HepG2 (cell line): ENCODE measurements around the gene OR13C4.

ENCODE experiments used
- EP300 ChIP-seq, 3 experiments: sonication (generic) in 1 of 3; formaldehyde crosslinking in 1 of 3; IDR thresholded peaks; 2 replicates each; pipeline versions ENCODE4 v1.5.1 to v1.6.1; 2011 to 2020; ENCODE audit warnings: low read depth in 2 of 3, low read length in 2 of 3, borderline replicate concordance in 1 of 3, improper control_type of control experiment in 1 of 3, mild to moderate bottlenecking in 1 of 3, missing genetic modification reagents in 1 of 3, moderate library complexity in 1 of 3
- ETV6 ChIP-seq: sonication (generic); formaldehyde crosslinking; conservative IDR thresholded peaks from 2 replicates; pipeline ENCODE4 v1.4.0; 2020; ENCODE audit warnings: missing genetic modification reagents
- EZH2 ChIP-seq: conservative IDR thresholded peaks from 2 replicates; pipeline ENCODE4 v1.6.1; 2012; ENCODE audit warnings: mild to moderate bottlenecking, low read depth, low read length, moderate library complexity
- JUND ChIP-seq: sonication (generic); formaldehyde crosslinking; IDR thresholded peaks from 2 replicates; pipeline ENCODE4 v1.8.0; 2022; ENCODE audit warnings: mild to moderate bottlenecking, missing genetic modification reagents
- POLR2A ChIP-seq, 2 experiments: IDR thresholded peaks; 2 replicates each; pipeline ENCODE4 v1.6.1; 2011; ENCODE audit warnings: low read depth in 2 of 2, low read length in 2 of 2, mild to moderate bottlenecking in 1 of 2, moderate library complexity in 1 of 2; ENCODE audit not compliant: insufficient read depth in 1 of 2
- TAF1 ChIP-seq: sonication (generic); formaldehyde crosslinking; IDR thresholded peaks from 2 replicates; pipeline ENCODE4 v1.4.0; 2020; ENCODE audit warnings: missing genetic modification reagents
- ZBTB42 ChIP-seq: sonication (generic); formaldehyde crosslinking; IDR thresholded peaks from 2 replicates; pipeline ENCODE4 v1.5.0; 2020; ENCODE audit warnings: mild to moderate bottlenecking, missing genetic modification reagents
- ZKSCAN5 ChIP-seq: sonication (generic); formaldehyde crosslinking; IDR thresholded peaks from 2 replicates; pipeline ENCODE4 v1.5.1; 2020; ENCODE audit warnings: mild to moderate bottlenecking, missing genetic modification reagents
- ZNF18 ChIP-seq: sonication (generic); formaldehyde crosslinking; IDR thresholded peaks from 2 replicates; pipeline ENCODE4 v1.8.0; 2022; ENCODE audit warnings: mild to moderate bottlenecking, missing genetic modification reagents; ENCODE audit not compliant: insufficient replicate concordance
- ZNF792 ChIP-seq: IDR thresholded peaks from 2 replicates; pipeline ENCODE4 v1.6.1; 2016
- ZNF800 ChIP-seq: sonication (generic); formaldehyde crosslinking; IDR thresholded peaks from 2 replicates; pipeline ENCODE4 v1.4.0; 2020; ENCODE audit warnings: missing genetic modification reagents

GRCh38 chr9:104544644-104545043 lies 17.6 kb upstream of the OR13C4 start:
- no peak for TF ChIP-seq ZKSCAN5 (CRISPR knock-in tag)
- no peak for TF ChIP-seq JUND (CRISPR knock-in tag)
- TF ChIP-seq EZH2 = no peak
- TF ChIP-seq ZNF18 (CRISPR knock-in tag) = no peak
- TF ChIP-seq ZNF792 (CRISPR knock-in tag) = no peak
- TF ChIP-seq TAF1 (CRISPR knock-in tag) = no peak
- no peak for TF ChIP-seq EP300 (IDR thresholded peaks at IDR 0.05; ENCODE audit: low read depth in 2 of 2, low read length in 2 of 2)
- TF ChIP-seq EP300 (CRISPR knock-in tag; IDR thresholded peaks at IDR 0.05; ENCODE audit: borderline replicate concordance) = no peak
- no peak for TF ChIP-seq ZBTB42 (CRISPR knock-in tag)
- no peak for TF ChIP-seq ETV6 (CRISPR knock-in tag)
- no peak for TF ChIP-seq POLR2A (IDR thresholded peaks at IDR 0.05; ENCODE audit: insufficient read depth in 1 of 2, low read depth in 2 of 2, low read length in 2 of 2)
- TF ChIP-seq ZNF800 (CRISPR knock-in tag) = no peak
